MM.1S (cell line): ENCODE results near the gene NAA15.
"Not testable (repeated sequence)": the region's sequence is repeated elsewhere in the genome, so short reads cannot be mapped to it uniquely, and the experiment has no call there.

Experiments
- DNase-seq: peaks from one replicate; pipeline ENCODE4 v3.0.0-alpha.2; 2015
- H2AFZ ChIP-seq: fragments of 300-600 bp; sonication (generic); 2 replicates; pipeline ENCODE4 v1.6.0; 2016; ENCODE audit warnings: antibody characterized with exemption, low read length
- H3F3A ChIP-seq: fragments of 300-600 bp; sonication (generic); 2 replicates; pipeline ENCODE4 v1.6.1; 2016; ENCODE audit warnings: mild to moderate bottlenecking, antibody characterized with exemption, low read length, moderate library complexity, mixed read lengths; ENCODE audit not compliant: insufficient read depth
- H3K27ac ChIP-seq: fragments of 300-600 bp; sonication (generic); 2 replicates; pipeline ENCODE4 v1.5.1; 2016; ENCODE audit warnings: mild to moderate bottlenecking, low read length
- H3K27me3 ChIP-seq: fragments of 300-600 bp; sonication (generic); replicated peaks from 2 replicates; pipeline ENCODE4 v1.6.0; 2016; ENCODE audit warnings: low read length; ENCODE audit not compliant: insufficient read depth
- H3K36me3 ChIP-seq: fragments of 300-600 bp; sonication (generic); replicated peaks from 2 replicates; pipeline ENCODE4 v1.6.1; 2016; ENCODE audit warnings: mild to moderate bottlenecking, low read length, mixed read lengths; ENCODE audit not compliant: insufficient read depth
- H3K4me1 ChIP-seq: fragments of 300-600 bp; sonication (generic); 2 replicates; pipeline ENCODE4 v1.6.1; 2016; ENCODE audit warnings: low read length, mixed read lengths
- H3K4me2 ChIP-seq: fragments of 300-600 bp; sonication (generic); 2 replicates; pipeline ENCODE4 v1.6.0; 2016; ENCODE audit warnings: low read depth, low read length
- H3K4me3 ChIP-seq: fragments of 300-600 bp; sonication (generic); 2 replicates; pipeline ENCODE4 v1.5.1; 2016; ENCODE audit warnings: low read length, mixed read lengths
- H3K79me2 ChIP-seq: fragments of 300-600 bp; sonication (generic); 2 replicates; pipeline ENCODE4 v1.6.1; 2016; ENCODE audit warnings: mixed run types, low read length, mixed read lengths
- H3K9ac ChIP-seq: fragments of 300-600 bp; sonication (generic); 2 replicates; pipeline ENCODE4 v1.6.1; 2016; ENCODE audit warnings: low read length, mixed read lengths
- H3K9me2 ChIP-seq: fragments of 300-600 bp; sonication (generic); replicated peaks from 2 replicates; pipeline ENCODE4 v1.6.1; 2016; ENCODE audit warnings: mild to moderate bottlenecking, low read length, mixed read lengths; ENCODE audit not compliant: insufficient read depth
- H3K9me3 ChIP-seq: fragments of 300-600 bp; sonication (generic); replicated peaks from 2 replicates; pipeline ENCODE4 v1.6.1; 2016; ENCODE audit warnings: mild to moderate bottlenecking, low read length, mixed read lengths; ENCODE audit not compliant: insufficient read depth
- H4K20me1 ChIP-seq: fragments of 300-600 bp; sonication (generic); 2 replicates; pipeline ENCODE4 v1.6.1; 2016; ENCODE audit warnings: mild to moderate bottlenecking, low read length, moderate library complexity, mixed read lengths; ENCODE audit not compliant: insufficient read depth
- EZH2 ChIP-seq: fragments of 300-600 bp; sonication (generic); optimal IDR thresholded peaks from 2 replicates; pipeline ENCODE3; 2017; ENCODE audit warnings: low read depth, mild to moderate bottlenecking, antibody characterized with exemption, low read length, mixed read lengths
- EZH2phosphoT487 ChIP-seq: fragments of 300-600 bp; sonication (generic); IDR thresholded peaks from 2 replicates; pipeline ENCODE4 v1.6.1; 2018; ENCODE audit warnings: antibody characterized with exemption, low read length
- TF ChIP-seq, protein P1 (sequence below): fragments of 300-600 bp; sonication (generic); IDR thresholded peaks from 2 replicates; pipeline ENCODE4 v1.5.1; 2016; ENCODE audit warnings: antibody characterized with exemption, low read length, mixed read lengths

The NAA15 gene

DNA sequence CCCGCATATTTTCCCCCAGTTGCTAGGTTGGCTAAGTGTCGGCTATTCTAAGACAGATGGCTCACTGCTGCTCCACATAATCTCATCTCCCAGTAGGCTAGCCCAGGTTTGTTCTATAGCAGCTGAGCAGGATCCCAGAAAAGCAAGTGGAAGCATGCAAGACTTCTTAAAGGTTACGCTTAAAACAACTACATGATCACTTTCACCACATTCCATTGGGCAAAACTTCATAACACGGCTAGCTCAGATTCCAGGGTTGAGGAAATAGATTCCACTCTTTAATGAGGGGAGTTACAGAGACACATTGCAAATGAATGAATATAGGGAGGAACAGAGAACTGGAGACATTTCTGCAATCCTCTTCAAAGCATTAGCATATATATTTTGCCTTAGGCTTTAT, 139.7 kb downstream of the NAA15 start:
- H4K20me1 ChIP-seq = no peaks in the 10 kb centered on the region
- H3K4me3 ChIP-seq = no peak overlapping the region
- H3K36me3 ChIP-seq = no peaks in the 10 kb centered on the region; the same call in 1 of the 2 replicates
- no peaks in the 10 kb centered on the region for H3K9me2 ChIP-seq
- H3K4me2 ChIP-seq = no peak overlapping the region
- H3K79me2 ChIP-seq = no peaks in the 10 kb centered on the region
- no peaks in the 10 kb centered on the region; the same call in 1 of the 2 replicates for H3F3A ChIP-seq
- H3K9me3 ChIP-seq = no peaks in the 10 kb centered on the region
- H3K4me1 ChIP-seq = peaks cover 14% of the 10 kb centered on the region
- H3K27ac ChIP-seq = no peak overlapping the region
- TF ChIP-seq, protein P1, sequence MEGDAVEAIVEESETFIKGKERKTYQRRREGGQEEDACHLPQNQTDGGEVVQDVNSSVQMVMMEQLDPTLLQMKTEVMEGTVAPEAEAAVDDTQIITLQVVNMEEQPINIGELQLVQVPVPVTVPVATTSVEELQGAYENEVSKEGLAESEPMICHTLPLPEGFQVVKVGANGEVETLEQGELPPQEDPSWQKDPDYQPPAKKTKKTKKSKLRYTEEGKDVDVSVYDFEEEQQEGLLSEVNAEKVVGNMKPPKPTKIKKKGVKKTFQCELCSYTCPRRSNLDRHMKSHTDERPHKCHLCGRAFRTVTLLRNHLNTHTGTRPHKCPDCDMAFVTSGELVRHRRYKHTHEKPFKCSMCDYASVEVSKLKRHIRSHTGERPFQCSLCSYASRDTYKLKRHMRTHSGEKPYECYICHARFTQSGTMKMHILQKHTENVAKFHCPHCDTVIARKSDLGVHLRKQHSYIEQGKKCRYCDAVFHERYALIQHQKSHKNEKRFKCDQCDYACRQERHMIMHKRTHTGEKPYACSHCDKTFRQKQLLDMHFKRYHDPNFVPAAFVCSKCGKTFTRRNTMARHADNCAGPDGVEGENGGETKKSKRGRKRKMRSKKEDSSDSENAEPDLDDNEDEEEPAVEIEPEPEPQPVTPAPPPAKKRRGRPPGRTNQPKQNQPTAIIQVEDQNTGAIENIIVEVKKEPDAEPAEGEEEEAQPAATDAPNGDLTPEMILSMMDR = no peak
- no peak for TF ChIP-seq EZH2phosphoT487
- TF ChIP-seq EZH2 = no peak
- no peaks in the 10 kb centered on the region for H3K27me3 ChIP-seq
- H2AFZ ChIP-seq = no peak overlapping the region
- H3K9ac ChIP-seq = no peak overlapping the region
- DNase-seq = no peak

DNA sequence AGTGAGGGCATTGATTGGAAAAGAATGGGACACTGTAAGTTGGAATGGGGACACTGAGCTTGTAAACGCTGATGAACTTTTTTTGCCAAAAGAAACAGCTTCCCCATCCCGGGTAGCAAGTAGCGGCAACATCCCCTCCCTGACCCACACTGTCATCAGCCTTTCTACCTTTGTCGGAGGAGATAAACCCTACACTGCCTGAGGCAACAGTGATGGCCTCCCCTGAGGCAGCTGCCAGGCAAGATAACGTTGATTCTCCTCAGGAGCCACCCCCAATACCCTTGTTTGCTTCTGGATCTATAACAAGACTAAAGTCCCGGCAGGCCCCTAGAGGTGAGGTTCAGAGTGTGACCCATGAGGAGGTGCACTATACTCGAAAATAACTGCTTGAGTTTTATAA, 142.4 kb downstream of the NAA15 start:
- no peaks in the 10 kb centered on the region for H3F3A ChIP-seq
- H3K27ac ChIP-seq = no peak overlapping the region

DNA sequence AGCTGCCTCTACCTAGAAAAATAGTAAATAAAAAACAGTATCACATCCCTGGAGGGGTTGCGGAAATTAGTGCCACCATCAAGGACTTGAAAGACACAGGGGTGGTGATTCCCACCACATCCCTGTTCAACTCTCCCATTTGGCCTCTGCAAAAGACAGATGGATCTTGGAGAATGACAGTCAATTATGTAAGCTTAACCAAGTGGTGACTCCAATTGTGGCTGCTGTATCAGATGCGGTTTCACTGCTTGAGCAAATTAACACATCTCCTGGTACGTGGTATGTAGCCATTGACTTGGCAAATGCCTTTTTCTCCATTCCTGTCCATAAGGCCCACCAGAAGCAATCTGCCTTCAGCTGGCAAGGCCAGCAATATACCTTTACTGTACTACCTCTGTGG, 143.6 kb downstream of the NAA15 start:
- not testable (repeated sequence) for H3K79me2 ChIP-seq, H2AFZ ChIP-seq, H3K4me3 ChIP-seq, H3K9me2 ChIP-seq, H3K36me3 ChIP-seq, H3K9ac ChIP-seq, DNase-seq, H3K9me3 ChIP-seq, H3F3A ChIP-seq, H3K27me3 ChIP-seq, H4K20me1 ChIP-seq, H3K27ac ChIP-seq, H3K4me2 ChIP-seq, H3K4me1 ChIP-seq

More for the DNA sequence above, 142.4 kb downstream of the NAA15 start:
- Histone ChIP-seq H3K36me3 (no peaks in the 10 kb centered on the region), H4K20me1 (no peaks in the 10 kb centered on the region), H3K4me1 (no peaks in the 10 kb centered on the region), H3K4me3 (no peak overlapping the region), H3K27me3 (no peaks in the 10 kb centered on the region), H3K9me2 (no peaks in the 10 kb centered on the region), H2AFZ (no peak overlapping the region), H3K9ac (no peak overlapping the region), H3K4me2 (no peak overlapping the region), H3K79me2 (peaks cover 3% of the 10 kb centered on the region; the same call in 1 of the 2 replicates), H3K9me3 (no peaks in the 10 kb centered on the region)
- TF ChIP-seq EZH2phosphoT487 = no peak
- TF ChIP-seq, protein P1 = no peak
- no peak for TF ChIP-seq EZH2
- DNase-seq = no peak

DNA sequence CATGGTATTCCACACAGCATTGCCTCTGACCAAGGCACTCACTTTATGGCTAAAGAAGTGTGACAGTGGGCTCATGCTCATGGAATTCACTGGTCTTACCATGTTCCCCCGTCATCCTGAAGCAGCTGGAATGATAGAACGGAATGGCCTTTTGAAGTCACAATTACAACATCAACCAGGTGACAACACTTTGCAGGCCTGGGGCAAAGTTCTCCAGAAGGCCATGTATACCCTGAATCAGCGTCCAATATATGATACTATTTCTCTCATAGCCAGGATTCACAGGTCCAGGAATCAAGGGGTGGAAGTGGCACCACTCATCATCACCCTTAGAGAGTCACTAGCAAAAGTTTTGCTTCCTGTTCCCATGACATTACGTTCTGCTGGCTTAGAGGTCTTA, 145.8 kb downstream of the NAA15 start:
- H3K9ac ChIP-seq, H3K9me2 ChIP-seq, H3K9me3 ChIP-seq, H3K4me2 ChIP-seq, H3K36me3 ChIP-seq, DNase-seq, H3K27me3 ChIP-seq, H3K4me1 ChIP-seq, H3K4me3 ChIP-seq, H4K20me1 ChIP-seq, H3F3A ChIP-seq, H2AFZ ChIP-seq, H3K27ac ChIP-seq: not testable (repeated sequence)
- H3K79me2 ChIP-seq = peaks cover 28% of the 10 kb centered on the region
